Measurements from ENCODE around the gene TRIM44.

GRCh38 chr11:35864131-35864530, 201.6 kb downstream of the TRIM44 start:
- TF ChIP-seq CTCF (IDR thresholded peaks at IDR 0.05) = no peak
- no peak for TF ChIP-seq ZFX (IDR thresholded peaks at IDR 0.05; ENCODE audit: borderline replicate concordance)
